Large intestine (tissue), 12 donors: ENCODE measurements around the gene STRIP2. TPM values are rescaled to one million over a fixed set of nuclear protein-coding genes. Genes with fewer than 3 reads are reported as not detected.

Experiments used
- DNase-seq, 2 donors: peaks; one replicate each; pipeline versions ENCODE4 v3.0.0 to v3.0.0-alpha.2; 2013
- H3K27ac ChIP-seq: one replicate; pipeline ENCODE4 v1.5.1; 2013; ENCODE audit warnings: low read length
- H3K27me3 ChIP-seq: 2 replicates; pipeline ENCODE4 v1.6.1; 2013; ENCODE audit warnings: low read length; ENCODE audit not compliant: control insufficient read depth, insufficient read depth
- H3K36me3 ChIP-seq: 2 replicates; pipeline ENCODE4 v1.6.1; 2013; ENCODE audit warnings: low read length; ENCODE audit not compliant: control insufficient read depth, insufficient read depth
- H3K4me1 ChIP-seq: one replicate; pipeline ENCODE4 v1.6.1; 2013; ENCODE audit warnings: low read length; ENCODE audit not compliant: control insufficient read depth, insufficient read depth
- H3K4me3 ChIP-seq: one replicate; pipeline ENCODE4 v1.5.1; 2013; ENCODE audit warnings: low read length
- H3K9me3 ChIP-seq: one replicate; pipeline ENCODE4 v1.6.1; 2013; ENCODE audit warnings: mild to moderate bottlenecking, low read depth, low read length, moderate library complexity; ENCODE audit not compliant: control insufficient read depth
- WGBS: methylation state at CpG from one replicate; pipeline ENCODE4 v1.1.5; 2013; ENCODE audit warnings: low lambda C conversion rate; ENCODE audit not compliant: insufficient coverage; 5-methylcytosine and 5-hydroxymethylcytosine counted together
- long read RNA-seq, 11 donors: transcript quantifications; one replicate each; lab custom pipeline, GENCODE V29; 2026
- polyA plus RNA-seq: library from polyadenylated mRNA; unstranded; fragments of 120-200 nt; gene quantifications from one replicate; pipeline ENCODE4 v1.2.1, GENCODE V29; 2013

STRIP2 gene, protein sequence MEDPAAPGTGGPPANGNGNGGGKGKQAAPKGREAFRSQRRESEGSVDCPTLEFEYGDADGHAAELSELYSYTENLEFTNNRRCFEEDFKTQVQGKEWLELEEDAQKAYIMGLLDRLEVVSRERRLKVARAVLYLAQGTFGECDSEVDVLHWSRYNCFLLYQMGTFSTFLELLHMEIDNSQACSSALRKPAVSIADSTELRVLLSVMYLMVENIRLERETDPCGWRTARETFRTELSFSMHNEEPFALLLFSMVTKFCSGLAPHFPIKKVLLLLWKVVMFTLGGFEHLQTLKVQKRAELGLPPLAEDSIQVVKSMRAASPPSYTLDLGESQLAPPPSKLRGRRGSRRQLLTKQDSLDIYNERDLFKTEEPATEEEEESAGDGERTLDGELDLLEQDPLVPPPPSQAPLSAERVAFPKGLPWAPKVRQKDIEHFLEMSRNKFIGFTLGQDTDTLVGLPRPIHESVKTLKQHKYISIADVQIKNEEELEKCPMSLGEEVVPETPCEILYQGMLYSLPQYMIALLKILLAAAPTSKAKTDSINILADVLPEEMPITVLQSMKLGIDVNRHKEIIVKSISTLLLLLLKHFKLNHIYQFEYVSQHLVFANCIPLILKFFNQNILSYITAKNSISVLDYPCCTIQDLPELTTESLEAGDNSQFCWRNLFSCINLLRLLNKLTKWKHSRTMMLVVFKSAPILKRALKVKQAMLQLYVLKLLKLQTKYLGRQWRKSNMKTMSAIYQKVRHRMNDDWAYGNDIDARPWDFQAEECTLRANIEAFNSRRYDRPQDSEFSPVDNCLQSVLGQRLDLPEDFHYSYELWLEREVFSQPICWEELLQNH
- 2.0 TPM for polyA plus RNA-seq
- long read RNA-seq, donor 1, result 0 reads
- long read RNA-seq, donor 2, result 0 reads
- long read RNA-seq, donor 3, result 0 reads
- long read RNA-seq, donor 4, result 0 reads
- long read RNA-seq, donor 5, result 0 reads
- long read RNA-seq, donor 6, result 0 reads
- long read RNA-seq, donor 7, result 0 reads
- long read RNA-seq, donor 8, result 0 reads
- long read RNA-seq, donor 9, result 0 reads
- long read RNA-seq, donor 10, result 0 reads
- long read RNA-seq, donor 11, result 0 reads

- peak; percentile 66 to 89 for DNase-seq
- 0% methylated on average over 2 of the region's 75 CpGs for WGBS
- no peaks in the 10 kb centered on the region for H3K36me3 ChIP-seq
- no peaks in the 10 kb centered on the region for H3K4me1 ChIP-seq
- no peaks in the 10 kb centered on the region for H3K9me3 ChIP-seq
- peak within 1 kb of the TSS; percentile 52 for H3K4me3 ChIP-seq
- H3K27me3 ChIP-seq, result peaks cover 35% of the 10 kb centered on the region
- H3K27ac ChIP-seq, result no peak within 1 kb of the TSS
Measured at GRCh38 chr7:129433847-129434674, at the start of gene STRIP2. STRIP2 (plus strand) TSS chr7:129434432; CDS start chr7:129434473, 41 bp downstream.

DNA sequence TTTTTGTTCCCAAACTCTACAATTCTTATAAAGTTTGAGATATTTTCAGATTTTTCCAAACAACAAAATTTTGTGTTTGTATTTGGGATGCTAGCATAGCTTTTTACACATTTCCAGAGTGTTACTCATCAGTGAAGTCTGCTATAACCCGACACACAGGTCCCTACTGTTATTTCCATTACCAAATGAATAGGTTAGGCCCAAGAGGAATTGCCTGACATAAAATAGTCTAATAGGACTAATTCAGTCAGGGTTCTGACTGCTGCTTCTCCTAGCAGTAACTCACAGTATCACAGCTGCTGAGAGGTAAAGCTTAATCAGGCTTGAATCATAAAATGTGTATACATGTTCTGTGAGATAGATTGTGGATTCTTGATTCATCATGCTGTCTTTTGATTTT is 49.1 kb upstream of the STRIP2 start:
- Histone ChIP-seq H3K27ac (no peak overlapping the region), H3K36me3 (peaks cover 3% of the 10 kb centered on the region), H3K9me3 (no peaks in the 10 kb centered on the region), H3K4me1 (no peaks in the 10 kb centered on the region), H3K4me3 (no peak overlapping the region), H3K27me3 (no peaks in the 10 kb centered on the region)
- no CpG with 5 or more reads among the region's 1 CpG for WGBS
- no peak for DNase-seq

GRCh38 chr7:129385598-129385997 is 48.6 kb upstream of the STRIP2 start:
- no peak overlapping the region for H3K4me3 ChIP-seq
- H3K36me3 ChIP-seq, result peaks cover 2% of the 10 kb centered on the region
- H3K27me3 ChIP-seq, result no peaks in the 10 kb centered on the region
- DNase-seq, result no peak
- WGBS, result 100% methylated on average over 4 of the region's 4 CpGs
- H3K4me1 ChIP-seq, result no peaks in the 10 kb centered on the region
- no peaks in the 10 kb centered on the region for H3K9me3 ChIP-seq
- H3K27ac ChIP-seq, result no peak overlapping the region

GRCh38 chr7:129386506-129386905 is 47.7 kb upstream of the STRIP2 start:
- DNase-seq, result no peak
- Histone ChIP-seq H3K4me1 (no peaks in the 10 kb centered on the region), H3K4me3 (no peak overlapping the region), H3K36me3 (no peaks in the 10 kb centered on the region), H3K9me3 (no peaks in the 10 kb centered on the region), H3K27me3 (no peaks in the 10 kb centered on the region), H3K27ac (no peak overlapping the region)

GRCh38 chr7:129387537-129387936 is 46.7 kb upstream of the STRIP2 start:
- Histone ChIP-seq H3K36me3 (peaks cover 2% of the 10 kb centered on the region), H3K27ac (no peak overlapping the region), H3K4me3 (no peak overlapping the region), H3K9me3 (no peaks in the 10 kb centered on the region), H3K4me1 (no peaks in the 10 kb centered on the region), H3K27me3 (no peaks in the 10 kb centered on the region)
- no peak for DNase-seq
- WGBS, result 86% methylated on average over 1 of the region's 2 CpGs

DNA sequence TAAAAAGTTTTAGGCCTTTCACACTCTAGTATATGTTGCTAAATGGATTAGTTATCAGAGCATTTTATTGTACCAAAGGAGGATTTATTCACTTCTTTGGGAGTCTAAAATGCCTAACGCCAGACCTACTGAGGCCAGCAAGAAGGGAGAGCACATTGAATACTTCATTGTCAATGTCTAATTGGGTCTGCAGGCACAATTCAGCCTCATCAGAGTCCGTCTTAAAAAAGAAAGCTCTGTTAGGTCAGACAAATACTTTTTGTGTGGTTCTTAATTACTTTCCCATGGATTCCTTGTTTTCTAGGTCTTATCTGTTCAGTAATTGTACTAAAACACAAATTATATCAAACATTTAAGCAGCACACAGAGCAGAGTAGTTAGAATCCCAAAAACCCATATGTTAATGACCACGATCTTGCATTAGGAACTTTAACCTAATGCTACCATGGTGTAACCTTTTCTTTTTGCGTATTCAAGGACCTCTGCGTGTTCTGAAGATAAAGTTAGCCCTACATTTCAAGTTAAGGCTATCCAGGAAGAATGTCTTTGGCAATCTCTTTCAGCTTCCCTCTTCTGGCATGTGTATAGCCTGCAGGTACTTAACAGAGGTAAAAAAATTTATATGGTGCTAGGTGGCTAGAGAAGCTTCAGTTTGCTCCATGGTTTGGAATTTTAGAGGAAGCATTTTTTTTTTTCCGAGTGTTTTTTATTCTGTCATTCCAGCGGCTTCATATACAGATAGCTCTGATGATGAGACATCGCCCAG is 45.7 kb upstream of the STRIP2 start:
- H3K9me3 ChIP-seq, result no peaks in the 10 kb centered on the region
- no peaks in the 10 kb centered on the region for H3K27me3 ChIP-seq
- H3K4me1 ChIP-seq, result no peaks in the 10 kb centered on the region
- no peak for DNase-seq
- 100% methylated on average over 1 of the region's 8 CpGs for WGBS
- H3K4me3 ChIP-seq, result no peak overlapping the region
- H3K27ac ChIP-seq, result no peak overlapping the region
- peaks cover 2% of the 10 kb centered on the region for H3K36me3 ChIP-seq

DNA sequence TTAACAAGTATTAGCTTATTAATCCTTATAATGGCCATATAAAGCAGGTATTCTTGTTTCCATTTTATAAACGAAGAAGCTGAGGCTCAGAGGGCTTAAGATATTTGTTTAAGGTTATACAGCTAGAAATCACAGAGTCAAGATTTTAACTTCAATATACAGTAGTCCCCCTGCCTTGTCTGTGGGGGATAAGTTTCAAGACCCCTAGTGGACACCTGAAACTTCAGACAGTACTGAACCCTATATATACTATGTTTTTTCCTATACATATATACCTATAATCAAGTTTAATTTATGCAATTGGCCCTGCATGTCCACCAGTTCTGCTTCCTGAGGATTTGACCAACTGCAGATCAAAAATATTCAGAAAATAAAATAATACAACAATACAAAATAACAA is 44.4 kb upstream of the STRIP2 start:
- Histone ChIP-seq H3K27me3 (no peaks in the 10 kb centered on the region), H3K9me3 (no peaks in the 10 kb centered on the region), H3K36me3 (peaks cover 2% of the 10 kb centered on the region), H3K27ac (no peak overlapping the region), H3K4me3 (no peak overlapping the region), H3K4me1 (no peaks in the 10 kb centered on the region)
- DNase-seq, result no peak
- no CpG with 5 or more reads among the region's 1 CpG for WGBS

- Histone ChIP-seq H3K9me3 (no peaks in the 10 kb centered on the region), H3K27me3 (no peaks in the 10 kb centered on the region), H3K36me3 (peaks cover 2% of the 10 kb centered on the region), H3K4me3 (no peak overlapping the region), H3K4me1 (no peaks in the 10 kb centered on the region), H3K27ac (no peak overlapping the region)
- DNase-seq, result peak; percentile 3 to 33
Measured at GRCh38 chr7:129390314-129390713, 43.9 kb upstream of the STRIP2 start.

- no peak overlapping the region for H3K27ac ChIP-seq
- H3K27me3 ChIP-seq, result no peaks in the 10 kb centered on the region
- H3K9me3 ChIP-seq, result no peaks in the 10 kb centered on the region
- no peaks in the 10 kb centered on the region for H3K4me1 ChIP-seq
- DNase-seq, result no peak
- no peak overlapping the region for H3K4me3 ChIP-seq
- H3K36me3 ChIP-seq, result peaks cover 2% of the 10 kb centered on the region
- 100% methylated on average over 1 of the region's 2 CpGs for WGBS
Measured at GRCh38 chr7:129391546-129392171, 42.6 kb upstream of the STRIP2 start.
